NCI-H345 (cell line): ENCODE measurements around the gene CRCP.
A peak's percentile ranks its signal among the peaks of the same experiment; 100 is the strongest.
"Not testable (repeated sequence)": the region's sequence is repeated elsewhere in the genome, so short reads cannot be mapped to it uniquely, and the experiment has no call there.

Experiments
- DNase-seq: peaks from one replicate; lab custom pipeline; 2025; lab: John Stamatoyannopoulos, UW

Gene CRCP

DNA sequence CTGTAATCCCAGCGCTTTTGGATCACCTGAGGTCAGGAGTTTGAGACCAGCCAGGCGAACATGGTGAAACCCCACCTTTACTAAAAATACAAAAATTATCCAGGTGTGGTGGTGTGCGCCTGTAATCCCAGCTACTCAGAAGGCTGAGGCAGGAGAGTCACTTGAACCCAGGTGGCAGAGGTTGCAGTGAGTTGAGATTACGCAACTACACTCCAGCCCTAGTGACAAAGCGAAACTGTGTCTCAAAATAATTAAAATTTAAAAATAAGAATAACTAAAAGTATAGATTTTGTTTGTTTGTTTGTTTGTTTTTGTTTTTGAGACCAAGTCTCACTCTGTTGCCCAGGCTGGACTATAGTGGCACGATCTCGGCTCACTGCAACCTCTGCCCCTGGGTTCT is 41.4 kb downstream of the CRCP start:
- DNase-seq: not testable (repeated sequence)

DNA sequence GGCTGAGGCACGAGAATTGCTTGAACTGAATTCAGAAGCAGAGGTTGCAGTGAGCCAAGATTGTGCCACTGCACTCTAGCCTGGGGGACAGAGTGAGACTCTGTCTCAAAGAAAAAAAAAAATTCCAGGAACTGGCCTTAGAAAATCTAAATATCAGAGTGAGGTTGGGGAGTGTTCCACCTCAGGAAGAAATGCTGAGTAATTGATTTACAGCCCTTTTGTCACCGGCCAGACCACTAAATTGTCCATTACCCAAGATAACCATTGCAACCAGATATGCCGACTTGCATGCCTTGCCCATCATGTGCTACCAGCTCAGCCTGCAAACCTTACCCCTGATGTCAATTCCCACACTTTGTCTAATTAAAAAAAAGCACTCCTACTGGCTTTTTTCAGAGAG is 42.4 kb downstream of the CRCP start:
- DNase-seq: no peak

DNA sequence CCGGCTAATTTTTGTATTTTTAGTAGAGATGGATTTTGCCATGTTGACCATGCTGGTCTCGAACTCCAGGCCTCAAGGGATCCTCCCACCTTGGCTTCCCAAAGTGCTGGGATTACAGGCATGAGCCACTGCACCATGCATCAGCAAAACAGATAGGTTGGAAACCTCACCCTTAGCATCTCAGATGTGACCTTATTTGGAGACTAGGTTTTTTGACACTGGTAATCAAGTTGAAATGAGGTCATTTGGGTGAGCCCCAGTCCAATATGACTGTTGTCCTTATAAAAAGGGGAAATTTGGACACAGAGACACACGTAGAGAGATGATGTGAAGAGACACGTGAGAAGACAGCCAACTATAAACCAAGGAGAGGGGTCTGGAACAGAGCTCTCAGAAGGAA is 48.0 kb downstream of the CRCP start:
- no peak for DNase-seq

DNA sequence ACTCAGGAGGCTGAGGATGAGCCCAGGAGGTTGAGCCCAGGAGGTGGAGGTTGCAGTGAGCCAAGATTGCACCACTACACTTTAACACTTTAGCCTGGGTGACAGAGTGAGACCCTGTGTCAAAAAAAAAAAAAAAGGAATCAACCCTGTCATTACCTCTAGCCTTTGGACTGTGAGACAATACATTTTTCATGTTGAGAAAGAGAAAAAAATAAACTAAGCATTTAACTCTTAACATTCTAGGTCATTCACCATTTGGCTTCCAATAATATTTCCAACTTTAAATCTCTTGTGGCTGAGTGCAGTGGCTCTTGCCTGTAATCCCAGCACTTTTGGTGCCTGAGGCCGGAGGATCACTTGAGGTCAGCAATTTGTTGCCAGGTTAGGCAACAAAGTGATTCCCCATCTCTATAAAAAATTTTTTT is 48.6 kb downstream of the CRCP start:
- no peak for DNase-seq

DNA sequence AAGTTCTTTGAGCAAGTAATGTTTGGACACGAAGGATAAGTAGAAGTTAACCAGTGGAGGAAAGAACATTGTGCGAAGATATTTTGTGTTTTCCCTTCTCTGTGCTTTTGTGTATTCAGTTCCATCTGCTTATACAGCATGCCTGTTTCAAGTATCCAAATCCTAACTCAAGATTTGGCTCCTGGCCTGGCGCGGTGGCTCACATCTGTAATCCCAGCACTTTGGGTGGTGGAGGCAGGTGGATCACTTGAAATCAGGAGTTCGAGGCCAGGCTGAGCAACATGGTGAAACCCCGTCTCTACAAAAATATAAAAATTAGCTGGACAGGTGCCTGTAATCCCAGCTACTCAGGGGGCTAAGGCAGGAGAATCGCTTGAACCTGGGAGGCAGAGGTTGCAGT is 49.7 kb downstream of the CRCP start:
- no peak for DNase-seq

DNA sequence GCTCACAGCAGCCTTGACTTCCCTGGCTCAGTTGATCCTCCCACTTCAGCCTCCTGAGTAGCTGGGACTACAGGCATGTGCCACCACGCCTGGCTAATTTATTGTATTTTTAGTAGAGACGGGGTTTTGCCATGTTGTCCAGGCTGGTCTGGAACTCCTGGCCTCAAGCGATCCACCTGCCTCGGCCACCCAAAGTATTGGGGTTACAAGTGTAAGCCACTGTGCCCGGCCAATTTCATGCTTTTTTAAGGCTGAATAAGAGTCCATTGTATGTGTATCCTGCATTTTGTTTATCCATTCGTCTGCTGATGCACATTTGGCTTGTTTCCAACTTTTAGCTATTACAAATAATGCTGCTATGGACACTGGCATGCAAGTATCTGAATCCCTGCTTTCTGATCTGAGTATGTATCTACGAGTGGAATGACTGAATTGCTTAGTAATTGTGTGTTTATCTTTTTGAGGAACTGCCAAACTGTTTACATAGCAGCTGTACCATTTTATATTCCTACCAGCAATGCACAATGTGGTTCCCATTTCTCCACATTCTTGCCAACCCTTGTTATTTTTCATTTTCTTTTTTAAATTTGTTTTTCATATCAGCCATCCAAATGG is 53.2 kb downstream of the CRCP start:
- peak; percentile 72 for DNase-seq

DNA sequence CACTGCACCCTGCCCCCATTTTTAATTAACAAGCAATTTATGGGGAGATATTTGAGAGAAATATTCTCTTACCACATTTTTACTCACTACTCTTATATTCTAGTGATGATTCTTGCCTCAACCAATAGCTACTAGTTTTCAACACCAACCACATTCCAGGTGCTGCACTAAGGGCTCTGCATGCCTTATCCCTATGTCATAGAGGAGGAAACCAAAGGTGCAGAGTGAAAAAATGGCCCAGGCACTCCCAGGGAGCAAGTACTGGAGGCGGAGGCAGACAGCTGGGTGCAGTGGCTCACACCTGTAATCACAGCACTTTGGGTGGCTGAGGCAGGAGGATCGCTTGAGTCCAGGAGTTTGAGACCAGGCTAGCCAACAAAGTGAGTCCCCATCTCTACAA is 55.0 kb downstream of the CRCP start:
- DNase-seq: no peak

DNA sequence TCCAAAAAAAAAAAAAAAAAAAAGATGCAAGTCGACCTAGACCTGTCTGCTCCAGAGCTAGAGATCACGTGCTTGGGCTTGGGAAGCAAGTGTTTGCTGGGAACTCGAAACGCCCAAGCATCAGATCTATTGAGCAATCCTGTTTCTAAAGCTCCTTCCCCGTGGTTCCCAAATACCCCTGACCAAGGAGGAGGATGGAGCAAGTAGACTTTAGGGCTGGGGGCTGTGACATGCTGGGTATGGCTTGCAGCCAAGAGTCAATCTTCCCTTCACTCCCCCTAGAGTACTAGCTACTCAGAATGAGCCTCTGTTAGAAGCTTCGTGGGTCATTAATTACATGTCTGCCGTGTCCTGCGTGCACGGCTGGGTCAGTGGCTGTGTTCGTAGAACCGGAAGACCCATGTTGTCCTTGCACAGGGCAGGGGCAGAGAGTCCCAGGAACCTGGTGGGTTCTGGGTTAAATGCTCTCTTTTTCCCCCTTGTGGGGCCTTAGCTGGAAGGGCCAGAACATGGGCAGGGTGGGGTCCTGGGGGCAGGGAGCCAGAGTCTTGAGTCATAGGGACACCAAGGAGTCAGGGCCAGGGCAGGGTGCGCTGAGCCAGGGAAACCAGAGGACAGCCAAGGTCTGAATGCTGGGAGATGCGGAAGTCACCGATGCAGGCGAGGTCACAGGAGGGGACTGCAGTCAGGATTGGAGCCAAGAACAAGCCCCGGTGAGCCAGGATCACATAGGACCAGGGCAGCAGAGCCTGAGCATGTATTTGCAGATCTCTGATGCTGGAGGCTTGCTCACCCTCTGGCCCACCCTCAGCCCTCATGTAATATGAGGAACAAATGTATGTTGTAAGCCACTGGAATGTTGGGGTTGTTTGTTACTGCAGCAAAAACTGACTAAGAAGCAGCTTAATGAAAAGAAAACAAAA is 55.9 kb downstream of the CRCP start:
- peak; percentile 13 for DNase-seq

DNA sequence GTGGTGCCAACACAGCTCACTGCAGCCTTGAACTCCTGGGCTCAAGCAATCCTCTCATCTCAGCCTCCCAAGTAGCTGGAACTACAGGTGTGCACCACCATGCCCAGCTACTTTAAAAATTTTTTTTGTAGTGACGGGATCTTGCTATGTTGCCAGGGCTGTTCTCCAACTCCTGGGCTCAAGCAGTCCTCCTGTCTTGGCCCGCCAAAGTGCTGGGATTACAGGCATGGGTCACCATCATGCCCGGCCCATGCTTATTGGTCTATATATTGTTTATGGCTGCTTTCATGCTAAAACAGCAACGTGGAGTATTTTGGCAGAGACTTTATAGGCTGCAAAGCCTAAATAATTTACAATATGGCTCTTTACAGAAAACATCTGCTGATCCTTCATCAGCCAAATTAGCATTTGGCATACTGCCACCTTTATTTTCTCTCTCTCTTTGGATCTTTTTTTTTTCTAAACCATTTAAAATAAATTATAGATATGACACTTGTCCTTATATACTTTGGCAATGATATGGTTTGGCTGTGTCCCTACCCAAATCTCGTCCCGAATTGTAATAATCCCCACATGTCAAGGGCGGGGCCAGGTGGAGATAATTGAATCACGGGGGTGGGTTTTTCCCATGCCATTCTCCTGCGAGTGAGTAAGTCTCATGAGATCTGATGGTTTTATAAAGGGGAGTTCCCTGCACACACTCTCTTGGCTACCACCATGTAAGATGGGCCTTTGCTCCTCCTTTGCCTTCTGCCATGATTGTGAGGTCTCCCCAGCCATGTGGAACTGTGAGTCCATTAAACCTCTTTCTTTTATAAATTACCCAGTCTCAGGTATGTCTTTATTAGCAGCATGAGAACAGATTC is 58.1 kb downstream of the CRCP start:
- not testable (repeated sequence) for DNase-seq

DNA sequence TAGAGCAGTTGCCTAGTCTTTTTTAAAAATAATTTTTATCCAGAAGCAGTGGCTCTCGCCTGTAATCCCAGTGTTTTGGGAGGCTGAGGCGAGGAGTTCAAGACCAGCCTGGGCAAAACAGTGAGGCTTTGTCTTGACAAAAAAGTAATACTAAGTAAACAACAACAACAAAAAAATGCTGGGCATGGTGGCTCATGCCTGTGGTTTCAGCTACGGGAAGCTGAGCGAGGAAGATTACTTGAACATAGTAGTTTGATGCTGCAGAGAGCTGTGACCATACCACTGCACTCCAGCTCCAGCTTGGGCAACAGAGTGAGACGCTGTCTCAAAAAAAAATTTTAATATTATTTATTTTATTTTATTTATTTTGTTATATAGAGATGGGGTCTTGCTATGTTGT is 59.2 kb downstream of the CRCP start:
- no peak for DNase-seq

DNA sequence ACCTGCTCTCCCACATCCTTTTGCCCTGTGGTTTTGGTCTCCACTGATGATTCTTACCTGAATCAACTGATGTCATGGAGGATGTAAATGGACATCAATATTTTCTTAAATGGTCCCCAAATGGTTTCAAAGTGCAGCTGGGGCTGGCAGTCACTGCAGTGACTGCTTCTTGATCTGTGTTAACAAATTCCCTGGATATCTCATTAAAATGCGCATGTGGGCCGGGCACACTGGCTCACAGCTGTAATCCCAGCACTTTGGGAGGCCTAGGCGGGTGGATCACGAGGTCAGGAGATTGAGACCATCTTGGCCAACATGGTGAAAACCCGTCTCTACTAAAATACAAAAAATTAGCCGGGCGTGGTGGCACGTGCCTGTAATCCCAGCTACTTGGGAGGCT is 60.4 kb downstream of the CRCP start:
- DNase-seq: not testable (repeated sequence)

DNA sequence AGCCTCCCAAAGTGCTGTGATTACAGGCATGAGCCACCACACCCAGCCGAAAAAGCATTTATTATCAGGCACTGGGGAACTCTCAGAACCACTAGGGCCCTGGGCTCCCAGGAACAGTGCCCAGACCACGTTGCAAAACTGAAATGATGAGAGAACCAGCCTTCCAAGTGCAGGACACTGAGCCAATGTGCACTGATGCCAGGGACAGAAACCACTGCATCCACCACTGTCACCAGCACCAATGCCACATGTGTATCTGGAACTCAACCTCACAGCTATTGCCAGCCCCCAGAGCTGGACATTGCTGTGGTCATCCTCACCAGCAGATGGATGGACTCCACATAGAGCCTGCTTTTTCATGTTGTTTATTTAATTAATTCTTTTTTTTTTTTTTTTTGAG is 62.3 kb downstream of the CRCP start:
- DNase-seq: no peak

DNA sequence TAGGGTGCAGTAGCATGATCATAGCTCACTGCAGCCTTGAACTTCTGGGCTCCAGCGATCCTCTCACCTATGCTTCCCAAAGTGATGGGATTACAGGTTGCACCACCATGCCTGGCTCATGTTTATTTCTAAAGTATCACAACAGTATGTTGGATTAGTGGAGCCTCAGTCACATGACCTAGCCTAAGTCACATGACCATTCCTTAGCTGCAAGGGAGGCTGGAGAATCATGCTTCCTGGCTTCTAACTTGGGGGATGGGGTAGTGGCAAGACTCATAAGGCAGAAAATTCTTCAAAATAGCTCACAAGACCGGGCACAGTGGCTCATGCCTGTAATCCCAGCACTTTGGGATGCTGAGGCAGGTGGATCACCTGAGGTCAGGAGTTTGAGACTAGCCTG is 63.6 kb downstream of the CRCP start:
- no peak for DNase-seq

DNA sequence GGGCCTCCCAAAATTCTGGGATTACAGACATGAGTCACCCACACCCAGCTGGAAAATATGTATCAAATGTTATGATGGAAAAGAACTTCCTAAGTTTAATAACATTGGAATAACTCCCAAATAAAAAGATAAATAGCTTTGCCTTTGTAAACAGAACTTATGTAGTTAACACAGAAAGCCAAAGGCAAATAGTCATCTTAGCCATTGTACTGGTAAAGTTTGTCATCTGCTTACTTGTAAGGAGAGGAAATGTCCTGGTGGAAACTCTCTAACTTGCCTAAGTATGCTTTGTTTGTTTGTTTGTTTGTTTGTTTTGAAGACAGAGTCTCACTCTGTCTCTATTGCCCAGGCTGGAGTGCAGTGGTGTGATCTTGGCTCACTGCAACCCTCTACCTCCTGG is 66.7 kb downstream of the CRCP start:
- no peak for DNase-seq

DNA sequence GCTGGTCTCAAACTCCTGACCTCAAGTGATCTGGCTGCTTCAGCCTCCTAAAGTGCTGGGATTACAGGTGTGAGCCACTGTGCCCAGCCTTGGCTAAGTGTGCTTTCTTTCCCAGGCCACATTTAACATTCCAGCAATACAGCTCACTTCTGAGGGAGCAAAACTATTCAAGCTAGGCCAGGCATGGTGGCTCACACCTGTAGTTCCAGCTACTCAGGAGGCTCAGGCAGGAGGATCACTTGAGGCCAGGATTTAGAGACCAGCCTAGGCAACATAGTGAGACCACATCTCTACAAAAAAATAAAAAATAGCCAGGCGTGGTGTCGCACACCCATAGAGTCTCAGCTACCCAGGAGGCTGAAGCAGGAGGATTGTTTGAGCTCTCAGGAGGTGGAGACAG is 67.2 kb downstream of the CRCP start:
- no peak for DNase-seq

DNA sequence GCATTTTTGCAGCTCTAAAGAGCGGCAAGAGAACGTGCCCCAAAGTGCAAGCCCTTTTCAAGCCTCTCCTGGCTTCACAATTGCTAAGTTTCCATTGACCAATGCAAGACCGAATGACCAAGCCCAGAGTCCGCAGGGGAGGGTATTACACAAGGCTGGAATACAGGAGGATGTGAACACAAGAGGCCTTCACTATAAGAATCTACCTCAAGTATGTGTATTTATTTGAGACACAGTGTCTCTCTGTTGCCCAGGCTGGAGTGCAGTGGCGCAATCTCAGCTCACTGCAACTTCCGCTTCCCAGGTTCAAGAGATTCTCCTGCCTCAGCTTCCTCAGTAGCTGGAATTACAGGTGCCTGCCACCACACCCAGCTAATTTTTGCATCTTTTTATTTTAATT is 68.3 kb downstream of the CRCP start:
- DNase-seq: no peak

DNA sequence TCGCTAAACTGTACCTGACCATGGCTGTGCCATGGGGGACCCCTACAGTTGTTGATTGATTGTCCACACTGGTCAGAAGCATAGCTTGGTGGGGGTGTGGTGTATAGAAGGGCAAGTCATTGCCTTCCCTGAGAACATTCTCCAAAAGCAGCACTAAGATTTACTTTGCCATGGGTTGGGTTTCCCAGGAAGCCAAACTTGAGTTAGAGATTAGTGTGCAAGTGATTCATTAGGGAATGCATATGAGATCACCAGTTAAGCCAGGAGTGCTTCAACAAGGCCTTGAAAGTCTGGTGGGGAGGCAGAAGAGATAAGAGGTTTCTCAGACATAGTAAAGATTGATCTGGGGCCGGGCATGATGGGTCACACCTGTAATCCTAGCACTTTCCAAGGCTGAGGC is 69.1 kb downstream of the CRCP start:
- DNase-seq: no peak

DNA sequence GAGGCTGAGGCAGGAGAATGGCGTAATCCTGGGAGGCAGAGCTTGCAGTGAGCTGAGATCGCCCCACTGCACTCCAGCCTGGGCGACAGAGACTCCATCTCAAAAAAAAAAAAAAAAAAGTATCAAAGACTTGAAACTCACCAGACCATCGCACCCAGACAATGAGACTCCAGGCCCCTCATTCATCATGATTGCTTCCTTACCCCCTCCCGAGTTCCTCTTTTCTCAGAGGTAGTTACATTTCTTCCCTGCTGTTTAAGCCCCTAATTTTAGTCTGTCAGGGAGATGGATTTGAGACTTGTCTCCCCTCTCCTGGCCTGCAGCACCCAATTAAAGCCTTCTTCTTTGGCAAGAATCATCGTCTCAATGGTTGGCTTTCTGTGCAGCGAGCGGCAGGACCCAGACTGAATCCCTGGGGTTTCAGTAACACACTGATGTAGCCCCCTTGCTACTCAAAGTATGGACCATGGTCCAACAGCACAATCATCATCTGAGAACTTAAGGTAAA is 71.1 kb downstream of the CRCP start:
- DNase-seq: no peak

DNA sequence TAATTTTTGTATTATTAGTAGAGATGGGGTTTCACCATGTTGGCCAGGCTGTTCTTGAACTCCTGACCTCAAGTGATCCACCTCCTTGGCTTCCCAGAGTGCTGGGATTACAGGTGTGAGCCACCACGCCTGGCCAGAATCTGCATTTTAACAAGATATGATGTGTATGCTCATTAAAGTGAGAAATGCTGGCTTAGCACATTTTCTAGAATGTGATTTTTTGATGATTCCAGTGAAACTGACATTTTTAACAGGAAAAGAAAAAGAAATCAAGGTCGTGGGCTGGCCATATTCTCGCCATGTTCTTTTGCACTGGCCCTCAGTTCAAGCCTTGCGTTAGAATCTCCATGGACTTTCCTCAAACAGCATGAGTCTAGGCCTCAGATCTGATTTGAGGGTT is 72.3 kb downstream of the CRCP start:
- DNase-seq: no peak

DNA sequence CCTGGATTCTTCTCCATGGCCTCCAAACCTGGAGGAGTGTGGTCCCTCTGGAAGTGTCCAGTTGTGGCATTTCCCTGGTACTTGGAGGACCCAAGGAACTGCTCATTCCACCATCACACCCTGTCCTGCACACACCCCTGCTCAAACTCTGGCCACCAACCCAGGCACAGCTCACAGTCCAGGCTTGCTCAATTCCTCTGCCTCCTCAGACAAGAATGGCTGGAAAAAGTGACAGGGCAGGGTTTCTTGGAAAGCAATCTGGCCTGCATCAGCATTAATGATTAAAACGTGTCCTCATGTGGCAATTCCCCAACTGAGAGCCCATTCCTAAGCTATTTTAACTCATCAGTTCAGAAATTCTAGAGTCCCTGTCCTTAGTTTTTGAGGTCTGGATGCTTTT is 73.3 kb downstream of the CRCP start:
- no peak for DNase-seq

DNA sequence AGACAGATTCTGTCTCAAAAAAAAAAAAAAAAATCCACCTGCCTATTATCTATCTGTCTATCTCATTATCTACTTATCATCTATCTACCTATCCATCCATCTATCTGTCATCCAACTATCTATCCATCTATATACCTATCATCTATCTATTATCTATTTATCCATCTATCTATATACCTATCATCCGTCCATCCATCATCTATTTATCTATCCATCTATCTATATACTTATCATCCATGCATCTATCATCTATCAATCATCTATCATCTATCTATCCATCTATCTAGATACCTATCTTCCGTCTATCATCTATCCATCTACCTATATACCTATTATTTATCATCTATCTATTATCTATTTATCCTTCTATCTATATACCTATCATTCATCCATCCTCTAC is 74.0 kb downstream of the CRCP start:
- no peak for DNase-seq

DNA sequence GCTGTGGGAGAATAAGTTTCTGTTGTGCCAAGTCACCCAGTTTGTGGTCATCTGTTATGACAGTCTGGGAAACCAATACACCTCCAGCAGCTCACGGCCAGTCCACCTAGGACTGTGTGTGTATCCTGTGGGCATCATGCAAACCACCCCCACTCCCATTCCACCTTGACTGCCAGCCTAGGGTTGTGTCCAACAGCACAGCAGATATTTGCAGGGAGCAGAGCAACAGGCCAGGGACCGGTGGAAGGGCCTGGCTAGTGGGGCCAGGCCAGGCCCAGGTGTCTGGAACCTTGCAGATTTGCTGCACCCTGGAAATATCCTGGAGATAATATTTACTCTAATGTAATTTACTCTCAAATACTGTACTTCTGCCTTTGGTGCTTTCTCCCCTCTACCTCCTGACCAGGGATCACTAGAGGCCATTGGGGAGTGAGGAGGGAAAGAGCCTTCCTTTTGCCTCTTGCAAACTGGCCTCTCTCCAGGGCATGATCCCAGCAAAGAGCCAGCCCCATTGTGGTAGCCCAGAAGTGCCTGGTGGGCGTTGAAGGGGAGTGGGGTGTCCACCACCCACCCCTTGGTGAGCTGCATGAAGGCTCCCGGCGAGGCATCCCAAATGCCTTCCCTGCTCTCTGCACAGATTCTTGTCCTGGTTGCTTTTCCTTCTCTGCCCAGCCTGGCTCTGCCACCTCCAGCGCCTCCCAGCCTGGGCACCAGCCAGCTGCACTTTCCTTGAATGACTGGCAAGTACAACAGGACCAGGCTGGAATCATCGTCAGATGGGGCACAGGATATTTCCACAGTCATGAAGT is 75.3 kb downstream of the CRCP start:
- DNase-seq: no peak
